GM11168 (cell line): ENCODE results near the gene SEMA5B.

Source experiments
- in situ Hi-C: fragments of 300-500 bp; cut with MboI; formaldehyde crosslinking; loops from one replicate; pipeline ENCODE4 v1.12.0; 2022; ENCODE audit warnings: low sequenced_read_pairs; ENCODE audit not compliant: unreplicated experiment

SEMA5B gene

DNA sequence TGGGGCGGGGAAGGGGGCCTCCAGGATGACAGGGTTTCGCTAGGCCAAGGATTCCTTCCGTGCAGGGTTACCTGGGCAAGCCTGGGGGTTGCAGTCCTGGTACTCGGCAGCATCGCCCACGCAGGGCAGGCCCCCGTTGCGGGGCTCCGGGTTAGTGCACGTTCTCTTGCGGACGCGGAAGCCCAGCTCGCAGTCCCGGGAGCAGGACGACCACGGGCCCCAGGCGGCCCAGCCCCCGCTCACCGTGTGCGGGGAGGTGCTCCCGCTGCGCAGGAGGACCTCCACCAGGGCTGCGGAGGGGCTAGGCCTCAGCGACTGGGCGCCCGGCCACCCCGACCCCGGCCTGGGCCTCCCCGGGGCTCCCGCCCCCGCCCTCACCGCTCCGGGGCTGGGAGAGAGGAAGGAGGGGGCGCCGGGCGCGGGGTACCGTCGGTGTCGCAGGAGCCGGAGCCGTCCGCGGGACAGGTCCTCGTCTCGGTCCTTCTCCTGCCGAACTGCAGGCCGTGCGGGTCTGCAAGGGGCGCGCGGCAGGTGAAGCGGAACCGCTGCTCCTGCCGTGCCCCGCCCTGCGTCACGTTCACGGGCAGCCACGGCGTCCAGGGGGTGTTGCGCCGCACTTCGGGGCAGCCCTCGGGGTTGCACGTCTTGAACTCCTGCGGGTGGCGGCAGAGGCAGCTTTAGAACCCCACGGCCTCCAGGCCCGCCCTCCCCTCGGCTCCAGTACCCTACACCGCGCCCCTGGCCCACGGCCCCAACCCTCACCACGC is 114.6 kb downstream of the SEMA5B start:
- in situ Hi-C loops: no loop called here

DNA sequence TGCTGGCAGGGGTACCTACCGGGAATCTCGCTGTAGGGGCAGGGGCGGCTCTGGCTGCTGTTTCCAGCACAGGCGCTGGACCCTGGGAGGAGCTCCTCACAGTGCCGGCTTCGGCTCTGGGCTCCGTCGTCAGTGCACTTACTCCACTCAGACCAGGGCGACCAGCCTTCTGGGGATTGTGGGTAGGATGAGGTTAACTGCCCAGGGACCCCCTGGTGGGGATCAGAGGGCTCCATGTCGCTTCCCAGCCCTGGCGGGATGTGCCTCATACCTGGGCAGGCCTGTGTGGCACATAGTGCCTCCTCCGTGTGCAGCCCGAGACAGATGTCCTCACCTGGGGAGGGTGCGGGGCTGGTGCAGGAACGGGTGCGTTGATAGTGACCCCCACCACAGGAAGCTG is 115.7 kb downstream of the SEMA5B start:
- in situ Hi-C loops: no loop called here

DNA sequence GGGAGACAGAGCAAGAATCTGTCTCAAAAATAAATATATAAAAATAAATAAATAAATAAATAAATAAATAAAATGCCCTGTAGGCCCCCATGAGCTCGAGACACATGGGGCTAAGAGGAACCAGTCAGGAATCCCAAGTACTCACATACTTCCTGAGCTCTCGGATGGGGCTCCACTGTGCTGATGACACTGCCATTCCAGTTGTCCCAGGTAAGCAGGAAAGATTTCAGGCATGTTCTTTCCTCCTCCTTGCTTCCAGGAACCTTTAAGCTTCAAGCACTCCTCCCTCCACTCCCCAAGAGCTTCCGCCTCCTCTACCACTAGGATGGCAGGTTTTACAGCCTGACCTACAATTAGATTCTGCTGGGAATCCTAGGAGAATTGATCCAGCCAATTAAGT is 119.3 kb downstream of the SEMA5B start:
- in situ Hi-C loops: no loop called here

DNA sequence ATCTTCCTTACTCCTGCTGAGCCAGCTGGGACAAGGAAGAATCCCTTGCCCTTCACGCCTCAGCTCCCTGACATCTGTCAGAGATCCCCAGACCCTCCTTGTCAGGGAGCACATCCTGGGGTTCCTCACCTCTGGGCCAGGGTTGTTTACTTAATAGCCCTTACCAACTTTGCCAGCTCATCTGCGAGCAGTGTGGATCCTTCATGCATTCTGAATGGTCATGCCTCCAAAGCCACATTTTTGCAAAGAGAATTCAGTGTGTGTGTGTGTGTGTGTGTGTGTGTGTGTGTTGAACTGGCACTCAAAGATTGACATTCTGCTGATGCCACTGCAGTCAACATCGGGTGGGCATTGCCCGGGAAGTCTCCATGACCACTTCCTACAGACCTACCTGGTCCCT is 120.1 kb downstream of the SEMA5B start:
- in situ Hi-C loops: no loop called here

DNA sequence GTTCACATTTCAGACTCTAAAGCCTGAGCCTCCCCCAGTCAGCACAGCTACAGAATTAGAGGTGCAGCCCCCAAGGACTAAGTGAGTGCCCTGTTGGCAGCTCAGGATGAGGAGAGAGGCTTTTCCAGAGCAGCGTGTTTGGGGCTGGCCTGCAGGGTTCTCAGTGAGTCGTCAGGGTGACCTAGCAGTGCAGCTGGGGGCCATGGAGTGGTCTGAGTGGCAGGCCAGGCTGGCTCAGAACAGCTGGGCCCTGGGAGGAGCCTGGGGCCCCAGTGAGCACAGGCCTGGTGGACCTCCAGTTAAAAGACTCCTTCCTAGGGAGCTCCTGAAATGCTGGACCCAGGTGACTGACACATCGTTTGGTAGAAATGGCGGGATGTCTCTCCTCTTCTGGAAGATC is 124.4 kb downstream of the SEMA5B start:
- in situ Hi-C loops: no loop called here

DNA sequence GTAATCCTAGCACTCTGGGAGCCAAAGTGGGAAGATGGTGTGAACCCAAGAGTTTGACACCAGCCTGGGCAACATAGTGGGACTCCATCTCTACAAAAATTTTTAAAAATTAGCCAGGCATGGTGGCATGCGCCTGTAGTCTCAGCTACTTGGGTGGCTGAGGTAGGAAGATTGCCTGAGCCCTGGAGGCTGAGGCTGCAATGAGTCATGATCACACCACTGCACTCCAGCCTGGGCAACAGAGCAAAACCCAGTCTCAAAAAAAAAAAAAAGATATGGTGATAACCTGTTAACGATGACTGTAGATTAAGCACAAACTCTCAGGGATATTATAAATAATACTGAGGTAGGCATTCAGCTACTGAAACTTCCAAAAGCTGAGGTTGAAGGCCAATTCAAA is 125.2 kb downstream of the SEMA5B start:
- in situ Hi-C loops: no loop called here

DNA sequence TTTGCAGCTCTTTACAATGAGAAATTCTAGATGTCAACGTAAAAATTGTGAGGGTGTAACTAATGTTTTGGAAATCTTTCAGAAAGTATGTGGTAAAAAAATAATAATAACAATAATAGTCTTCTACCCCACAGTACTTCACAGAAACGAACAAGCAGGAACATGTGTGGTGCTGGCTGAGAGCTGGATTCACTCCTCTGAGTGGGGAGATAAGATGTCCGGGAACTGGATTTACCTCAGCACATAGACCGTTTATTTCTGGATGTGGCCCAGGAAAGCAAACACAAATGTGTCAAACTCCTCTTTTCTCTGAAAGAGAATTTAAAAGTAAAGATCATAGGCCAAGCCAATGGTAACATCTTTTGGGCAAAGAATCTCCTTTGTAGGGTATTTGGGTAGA is 129.3 kb downstream of the SEMA5B start:
- in situ Hi-C loops: no loop called here

DNA sequence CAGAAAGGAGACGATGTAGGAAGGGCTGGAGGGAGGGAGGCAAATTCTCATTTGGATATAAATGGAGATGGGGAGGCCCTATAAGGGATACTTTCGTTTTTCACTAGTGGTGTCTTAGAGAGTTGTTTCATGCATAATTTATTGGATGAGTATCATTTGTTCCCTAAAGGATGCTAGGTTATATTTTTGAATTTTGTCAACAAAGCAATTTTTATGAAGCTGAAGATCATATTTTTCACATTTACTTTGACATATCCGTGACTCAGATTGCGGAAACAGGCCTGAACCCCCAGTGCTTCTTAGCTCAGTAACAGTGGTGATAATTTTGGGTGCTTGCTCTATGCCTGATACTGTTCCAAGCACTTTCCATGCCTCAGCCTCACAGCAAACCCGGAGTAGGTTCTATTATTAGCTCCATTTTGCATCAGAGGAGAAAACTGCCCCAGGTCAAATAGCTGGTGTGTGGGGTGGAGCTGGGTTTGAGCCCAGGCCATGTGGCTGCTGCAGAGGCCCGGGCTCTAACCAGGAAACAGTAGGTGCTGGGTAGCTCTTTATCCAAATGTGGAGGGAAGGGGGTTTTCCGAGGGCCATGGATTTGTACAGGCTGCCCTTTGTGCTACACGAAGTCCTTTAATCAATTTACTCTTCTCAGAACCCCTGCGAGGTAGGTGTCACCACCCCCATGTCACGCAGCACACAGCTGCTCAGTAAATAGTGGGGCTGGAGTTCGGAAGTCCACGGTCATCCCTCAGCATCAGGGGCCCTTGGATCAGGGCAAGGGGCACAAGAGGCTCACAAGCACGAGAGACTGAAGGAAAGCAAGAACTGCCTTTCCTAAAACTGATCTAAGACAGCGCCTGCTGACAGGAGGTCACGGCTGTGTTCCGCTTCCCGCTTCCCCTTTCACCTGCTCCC is 133.6 kb downstream of the SEMA5B start:
- in situ Hi-C loops: no loop called here

DNA sequence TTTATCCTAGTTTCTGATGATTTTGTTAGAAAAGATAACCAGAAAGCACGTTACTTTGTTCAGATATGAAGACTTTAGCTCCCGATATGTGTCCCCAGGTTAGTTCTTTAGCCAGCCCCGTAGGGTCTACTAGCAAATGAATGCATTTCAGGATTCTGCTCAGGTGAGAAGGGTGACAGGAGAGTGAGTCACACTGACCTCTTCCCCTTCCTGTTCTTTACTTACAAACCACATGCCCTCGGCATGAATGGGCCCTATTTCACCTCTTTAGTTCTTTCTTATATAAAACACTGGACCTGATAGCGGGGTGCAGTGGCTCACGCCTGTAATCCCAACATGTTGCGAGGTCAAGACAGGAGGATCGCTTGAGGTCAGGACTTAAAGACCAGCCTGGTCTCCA is 134.3 kb downstream of the SEMA5B start:
- in situ Hi-C loops: no loop called here

DNA sequence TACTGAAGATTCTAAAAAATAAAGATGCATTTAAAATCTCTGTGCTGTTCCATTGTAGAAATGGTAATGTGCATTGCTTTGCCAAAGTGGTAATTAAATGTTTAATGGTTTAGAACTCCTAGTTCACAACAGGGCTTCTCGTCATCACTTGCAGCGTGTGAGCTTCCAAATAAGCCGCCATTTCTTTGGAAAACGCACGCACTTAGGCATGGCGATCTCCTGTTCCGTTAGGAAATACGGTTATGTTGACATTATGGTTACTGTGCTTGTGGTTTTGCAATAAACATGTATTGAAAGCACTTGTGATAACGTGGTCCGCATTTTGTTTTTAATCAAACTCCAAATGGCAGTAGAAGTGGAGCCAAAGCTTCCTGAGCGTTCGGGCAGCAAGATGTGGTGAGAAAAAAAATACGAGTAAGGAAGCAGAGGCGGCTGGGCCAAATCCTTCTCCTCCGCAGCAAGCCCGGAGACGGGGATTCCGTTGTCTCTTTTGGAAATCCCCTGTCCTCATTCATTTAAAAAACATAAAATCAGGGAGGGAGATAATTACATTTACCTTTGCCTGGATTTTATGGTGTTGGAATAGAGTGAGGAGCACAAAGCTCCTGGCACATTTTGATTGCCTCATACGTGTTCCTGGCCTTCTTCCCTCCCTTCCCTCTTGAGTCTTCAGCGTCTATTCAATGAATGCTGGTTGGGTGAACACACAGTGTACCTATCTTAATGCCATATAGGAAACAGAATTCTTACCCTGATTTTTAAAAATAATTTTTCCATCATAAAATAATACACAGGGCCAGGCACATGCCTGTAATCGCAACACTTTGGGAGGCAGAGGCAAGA is 135.2 kb downstream of the SEMA5B start:
- in situ Hi-C loops: no loop called here

DNA sequence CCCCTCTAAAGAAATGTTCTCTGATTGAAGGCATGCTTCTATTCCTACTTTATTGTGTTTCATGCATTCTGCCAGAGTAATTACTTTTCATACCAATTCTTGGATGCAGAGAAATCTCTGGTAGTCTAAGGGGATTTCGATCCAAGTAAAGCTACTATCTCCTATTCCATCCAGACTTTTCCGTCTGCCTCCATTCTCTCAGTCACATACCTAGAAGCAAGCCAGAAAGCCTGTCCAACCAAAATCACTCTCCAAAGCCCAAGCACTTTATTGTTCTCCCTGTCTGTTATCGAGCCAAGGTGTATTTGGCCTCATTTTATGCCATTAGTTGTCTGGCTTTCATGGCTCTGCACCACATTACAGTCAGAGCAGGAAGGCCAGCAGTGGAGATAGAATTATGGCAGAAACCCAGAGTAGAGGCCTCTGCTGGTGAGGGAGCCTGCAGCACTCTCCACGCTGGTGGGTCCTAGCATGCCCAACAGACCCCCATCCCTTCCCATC is 136.8 kb downstream of the SEMA5B start:
- in situ Hi-C loops: no loop called here

DNA sequence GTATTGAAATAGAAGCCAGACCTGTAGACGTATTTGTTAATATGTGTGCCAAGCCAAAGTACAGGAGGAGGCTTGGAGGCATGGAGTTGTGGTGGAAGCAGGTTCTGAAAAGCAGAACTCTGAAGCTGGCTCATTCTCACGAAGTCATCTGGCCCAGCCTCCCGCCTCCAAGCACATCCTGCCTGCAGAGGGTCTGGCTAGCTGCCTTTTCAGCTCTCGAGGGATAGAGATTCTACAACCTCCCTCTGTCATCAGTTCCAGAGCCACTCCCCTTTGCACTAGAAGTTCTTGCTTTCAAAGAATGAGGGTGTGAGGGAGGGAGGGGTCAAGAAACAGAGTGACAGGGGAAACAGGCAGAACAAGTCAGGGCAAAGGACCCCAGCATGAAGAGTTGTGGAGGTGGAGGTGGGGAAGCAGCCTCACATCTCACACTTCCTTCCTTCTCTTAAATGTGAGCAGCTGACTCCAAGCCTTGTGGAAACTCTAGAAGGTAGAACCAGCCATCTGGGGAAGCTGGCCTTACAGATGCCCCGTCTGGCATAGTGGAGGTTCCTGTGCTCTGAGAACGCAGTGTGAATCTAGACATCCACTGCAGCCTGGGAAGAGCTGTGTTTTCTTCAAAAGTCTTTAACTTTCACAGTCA is 137.4 kb downstream of the SEMA5B start:
- in situ Hi-C loops: no loop called here

DNA sequence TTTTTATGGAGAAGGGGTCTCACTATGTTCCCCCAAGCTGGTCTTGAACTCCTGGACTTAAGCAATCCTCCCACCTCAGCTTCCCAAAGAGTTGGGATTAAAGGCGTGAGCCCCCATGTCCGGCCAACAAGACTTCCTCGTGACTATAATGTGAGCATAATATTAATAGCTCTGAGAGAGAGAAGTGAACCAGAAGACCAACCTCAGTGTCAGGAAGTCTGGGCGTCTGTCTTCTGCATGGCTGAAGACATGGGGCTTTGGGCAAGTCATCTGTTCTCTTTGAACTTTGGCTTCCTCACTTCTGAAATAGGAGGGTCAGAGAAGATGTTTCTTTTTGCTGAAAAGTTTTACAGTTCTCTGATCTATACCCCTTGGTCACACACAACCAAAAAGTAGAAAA is 140.6 kb downstream of the SEMA5B start:
- in situ Hi-C loops: no loop called here

DNA sequence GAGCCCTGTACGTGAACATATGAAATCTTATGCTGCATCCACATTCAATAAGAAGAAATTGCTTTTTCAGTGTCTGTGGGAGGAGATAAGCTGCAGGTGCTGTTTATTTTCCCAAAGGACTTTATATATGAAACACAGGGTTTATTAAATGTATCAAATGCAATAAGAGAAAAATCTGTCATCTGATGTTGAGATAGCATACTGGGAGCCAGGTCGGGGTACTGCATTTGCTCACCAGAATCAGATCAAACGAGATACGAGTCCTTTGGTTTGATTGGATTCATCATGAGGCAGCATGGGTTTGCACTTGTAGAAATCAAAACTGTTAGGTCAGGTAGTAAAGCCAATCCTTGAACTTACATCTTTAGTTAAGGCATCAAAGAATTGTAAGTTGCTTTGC is 141.3 kb downstream of the SEMA5B start:
- in situ Hi-C loops: no loop called here

DNA sequence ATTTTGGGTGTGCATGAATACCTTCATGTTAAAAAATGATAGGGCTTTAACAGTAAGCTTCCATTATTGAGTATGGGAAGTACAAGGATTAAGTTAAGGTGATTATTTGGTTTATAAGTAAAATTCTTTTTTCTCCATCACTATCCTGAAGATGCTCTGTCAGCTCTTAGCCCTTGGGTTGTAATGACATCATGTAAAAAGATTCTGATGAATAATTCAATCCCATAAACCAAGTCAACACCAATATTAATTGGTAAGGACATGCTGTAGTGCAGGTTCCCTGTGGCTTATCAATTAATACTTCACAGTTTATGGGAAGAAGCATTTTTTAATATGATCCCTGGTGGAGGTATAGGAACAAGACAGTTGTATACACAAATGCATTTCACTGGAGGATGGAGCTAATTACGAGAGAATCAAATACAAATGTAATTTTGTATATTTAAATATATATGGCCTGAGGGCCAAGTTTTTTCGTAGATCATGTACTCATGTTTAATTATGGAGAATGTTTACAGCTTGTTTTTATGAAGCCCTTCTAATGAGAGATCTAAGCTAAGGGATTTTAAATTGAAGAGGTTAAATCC is 145.1 kb downstream of the SEMA5B start:
- in situ Hi-C loops: no loop called here

DNA sequence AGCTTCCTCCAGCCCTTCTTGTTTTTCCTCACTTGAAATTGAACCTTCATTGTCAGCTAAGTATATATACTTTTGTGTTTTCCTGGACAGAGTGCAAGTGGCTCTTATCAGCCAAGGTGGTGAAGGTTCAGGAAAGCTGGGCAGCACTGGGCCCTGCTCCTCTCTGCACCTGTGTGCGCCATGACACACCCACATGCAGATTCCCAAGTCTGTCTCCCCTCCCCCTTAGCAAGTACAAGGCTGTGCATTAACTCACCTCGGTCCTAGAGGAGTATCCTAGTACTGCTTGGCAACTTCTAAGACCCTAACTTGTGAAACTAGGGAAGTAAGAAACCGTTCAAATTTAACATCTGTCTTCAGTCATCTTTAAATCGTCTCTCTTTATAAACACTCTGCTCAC is 146.9 kb downstream of the SEMA5B start:
- in situ Hi-C loops: no loop called here

DNA sequence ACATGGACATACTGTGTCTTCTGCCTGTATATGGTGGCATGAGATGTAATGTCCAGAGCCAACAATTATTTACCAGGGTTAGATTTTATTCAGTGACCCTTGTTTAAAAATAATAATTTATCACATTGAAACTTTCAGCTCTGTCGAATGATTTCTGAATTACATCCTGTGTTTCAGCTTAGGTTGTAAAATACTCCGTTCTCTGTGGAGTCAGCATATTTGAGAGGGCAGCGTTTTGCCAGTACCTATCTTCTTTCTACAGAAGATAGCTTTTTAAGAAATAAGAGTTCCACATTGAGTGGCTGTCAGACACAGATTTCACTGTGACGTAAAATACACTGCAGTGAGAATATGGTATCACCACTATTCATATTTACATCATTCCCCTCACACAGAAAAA is 147.4 kb downstream of the SEMA5B start:
- in situ Hi-C loops: no loop called here

DNA sequence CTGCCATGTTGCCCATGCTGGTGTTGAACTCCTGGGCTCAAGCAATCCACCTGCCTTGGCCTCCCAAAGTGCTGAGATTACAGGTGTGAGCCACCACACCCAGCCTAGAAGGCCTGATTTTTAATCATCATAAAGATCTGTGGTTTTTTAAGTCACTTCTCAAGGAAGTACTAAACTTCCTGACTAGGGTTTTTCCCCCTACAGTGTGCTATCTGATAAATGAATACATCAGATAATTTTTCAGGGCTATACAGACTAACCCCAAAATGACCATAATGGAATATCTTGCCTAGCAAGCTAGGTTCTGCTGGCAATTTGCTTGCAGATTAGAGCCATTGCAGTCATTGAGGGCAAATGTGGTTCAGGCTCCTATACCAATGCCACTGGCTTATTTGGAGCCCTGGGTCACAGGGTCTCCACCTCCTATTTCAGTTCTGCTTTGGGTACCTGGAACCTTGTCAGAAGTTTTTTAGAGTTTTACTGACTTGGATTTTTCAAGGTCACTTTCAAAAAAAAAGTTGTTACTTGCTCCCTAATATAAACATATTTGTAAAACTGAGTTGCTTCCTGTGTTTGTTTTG is 151.9 kb downstream of the SEMA5B start:
- in situ Hi-C loops: no loop called here

DNA sequence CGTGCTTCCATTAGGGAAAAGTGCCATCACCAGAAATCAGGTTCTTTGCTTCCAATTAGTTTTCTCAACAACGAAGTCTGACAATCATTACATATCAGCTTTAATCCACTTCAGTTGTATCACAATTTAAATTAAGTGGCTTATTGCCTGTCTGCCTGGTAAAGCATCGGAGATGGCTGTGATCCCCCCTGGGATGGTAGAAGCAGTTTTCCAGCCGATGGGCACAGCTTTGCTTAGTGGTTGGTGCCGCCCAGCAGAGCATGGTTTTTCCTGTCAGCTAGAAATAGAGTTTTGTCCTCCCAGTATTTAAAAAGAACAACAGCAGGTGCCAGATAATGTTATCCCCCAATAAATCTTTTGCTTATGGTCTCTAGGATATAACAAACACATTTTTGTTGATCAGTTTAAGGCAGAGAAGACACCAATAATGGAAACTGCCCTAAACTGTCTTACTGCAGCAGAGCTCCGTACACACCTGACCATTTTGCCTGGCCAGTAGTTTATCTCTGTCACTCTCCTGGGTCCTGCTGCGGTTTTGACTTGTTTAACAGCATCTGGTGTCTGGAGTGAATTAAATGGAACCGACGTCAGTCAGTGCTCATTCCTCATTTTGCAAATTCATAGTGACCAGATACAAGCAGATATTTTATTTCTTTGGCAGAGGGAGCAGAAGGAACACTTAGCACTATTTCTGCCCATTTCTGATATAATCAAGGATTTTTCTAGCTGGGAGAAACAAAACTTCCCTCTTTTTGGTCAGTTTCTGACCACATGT is 153.6 kb downstream of the SEMA5B start:
- in situ Hi-C loops: no loop called here
